Bronchial epithelial cell (primary cell): Measurements from ENCODE around the gene GSS. TPM values are rescaled to one million over a fixed set of nuclear protein-coding genes. Genes with fewer than 3 reads are reported as not detected.

Experiments used
- DNase-seq: peaks from one replicate; pipeline ENCODE4 v3.0.0-alpha.2; 2010; ENCODE audit warnings: low read depth
- FAIRE-seq: peaks from 2 replicates; lab custom pipeline; 2011; peaks lifted over from hg19 to GRCh38; lab: Jason Lieb, UNC
- H3K27me3 ChIP-seq: 2 replicates; pipeline ENCODE4 v1.5.1; 2011; ENCODE audit warnings: low read length; ENCODE audit not compliant: control insufficient read depth, insufficient read depth
- H3K36me3 ChIP-seq: 2 replicates; pipeline ENCODE4 v1.5.1; 2011; ENCODE audit warnings: low read length; ENCODE audit not compliant: control insufficient read depth, insufficient read depth
- H3K4me3 ChIP-seq: 2 replicates; pipeline ENCODE4 v1.5.1; 2011; ENCODE audit warnings: mild to moderate bottlenecking, low read depth, low read length, control low read depth
- total RNA-seq: library from RNA; depleted of rRNA; stranded (reverse); fragments of >200 nt; gene quantifications from 2 replicates; pipeline ENCODE4 v1.2.1, GENCODE V29; 2014
- TF ChIP-seq, protein P1 (sequence below): IDR thresholded peaks from 2 replicates; pipeline ENCODE4 v1.5.1; 2011; ENCODE audit warnings: mild to moderate bottlenecking, moderate library complexity, low read length, control low read depth, inconsistent platforms; ENCODE audit not compliant: insufficient read depth, severe bottlenecking

Gene GSS
- total RNA-seq, 1 donor from 2014 or later = 105 TPM

DNA sequence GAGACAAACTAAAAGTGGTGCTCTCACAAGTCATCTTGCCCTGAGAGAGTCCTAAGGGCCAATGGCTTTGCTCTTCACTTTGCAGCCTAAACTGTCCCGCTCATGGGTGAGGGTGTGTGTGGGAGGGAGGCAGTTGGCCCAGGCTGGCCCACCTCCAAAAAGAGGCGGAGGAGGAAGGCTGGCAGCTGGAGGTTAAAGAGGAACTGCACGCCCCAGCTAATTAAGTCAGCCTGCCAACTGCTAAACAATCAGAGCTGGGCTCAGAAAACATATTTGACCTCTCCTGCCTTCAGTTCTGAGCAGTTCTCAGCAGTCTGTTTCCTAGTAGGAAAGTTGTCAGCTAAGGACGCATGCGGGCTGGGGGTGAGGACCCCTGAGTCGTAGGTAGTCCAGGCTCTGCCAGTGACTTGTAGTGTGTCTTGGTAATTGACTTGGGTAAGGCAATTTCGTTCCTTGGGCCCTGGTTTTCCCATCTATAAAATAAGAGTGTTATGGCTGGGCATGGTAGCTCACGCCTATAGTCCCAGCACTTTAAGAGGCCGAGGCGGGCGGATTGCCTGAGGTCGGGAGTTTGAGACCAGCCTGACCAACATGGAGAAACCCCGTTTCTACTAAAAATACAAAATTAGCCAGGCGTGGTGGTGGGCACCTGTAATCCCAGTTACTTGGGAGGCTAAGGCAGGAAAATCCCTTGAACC is 17.0 kb downstream of the GSS start:
- DNase-seq (no peak), FAIRE-seq (no peak)
- Histone ChIP-seq H3K36me3 (peaks cover 30% of the 10 kb centered on the region), H3K4me3 (no peak overlapping the region), H3K27me3 (no peaks in the 10 kb centered on the region)
- TF ChIP-seq, protein P1, sequence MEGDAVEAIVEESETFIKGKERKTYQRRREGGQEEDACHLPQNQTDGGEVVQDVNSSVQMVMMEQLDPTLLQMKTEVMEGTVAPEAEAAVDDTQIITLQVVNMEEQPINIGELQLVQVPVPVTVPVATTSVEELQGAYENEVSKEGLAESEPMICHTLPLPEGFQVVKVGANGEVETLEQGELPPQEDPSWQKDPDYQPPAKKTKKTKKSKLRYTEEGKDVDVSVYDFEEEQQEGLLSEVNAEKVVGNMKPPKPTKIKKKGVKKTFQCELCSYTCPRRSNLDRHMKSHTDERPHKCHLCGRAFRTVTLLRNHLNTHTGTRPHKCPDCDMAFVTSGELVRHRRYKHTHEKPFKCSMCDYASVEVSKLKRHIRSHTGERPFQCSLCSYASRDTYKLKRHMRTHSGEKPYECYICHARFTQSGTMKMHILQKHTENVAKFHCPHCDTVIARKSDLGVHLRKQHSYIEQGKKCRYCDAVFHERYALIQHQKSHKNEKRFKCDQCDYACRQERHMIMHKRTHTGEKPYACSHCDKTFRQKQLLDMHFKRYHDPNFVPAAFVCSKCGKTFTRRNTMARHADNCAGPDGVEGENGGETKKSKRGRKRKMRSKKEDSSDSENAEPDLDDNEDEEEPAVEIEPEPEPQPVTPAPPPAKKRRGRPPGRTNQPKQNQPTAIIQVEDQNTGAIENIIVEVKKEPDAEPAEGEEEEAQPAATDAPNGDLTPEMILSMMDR = no peak

DNA sequence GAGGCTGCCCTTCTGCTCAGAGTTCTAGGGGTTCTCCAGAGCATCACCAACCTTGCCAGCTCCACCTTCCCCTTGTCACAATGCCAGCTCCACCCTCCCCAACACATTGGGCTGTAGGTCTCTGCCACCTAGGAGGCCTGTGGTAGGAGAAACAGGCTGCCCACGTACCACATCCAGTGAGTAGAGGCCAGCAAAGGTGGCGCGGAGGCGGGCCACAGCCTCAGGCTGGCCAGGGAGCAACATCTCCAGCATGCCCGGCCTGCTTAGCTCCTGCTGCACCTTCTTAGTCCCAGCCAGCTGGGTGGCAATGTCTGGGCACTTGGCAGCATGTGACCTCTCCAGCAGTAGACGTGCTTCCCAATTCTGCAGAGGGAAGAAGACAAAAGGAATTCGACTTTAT is 23.8 kb downstream of the GSS start:
- Histone ChIP-seq H3K27me3 (no peaks in the 10 kb centered on the region), H3K4me3 (no peak overlapping the region), H3K36me3 (peaks cover 26% of the 10 kb centered on the region)
- FAIRE-seq = no peak
- TF ChIP-seq, protein P1 = no peak
- no peak for DNase-seq

- TF ChIP-seq, protein P1 = no peak
- DNase-seq (no peak), FAIRE-seq (no peak)
- Histone ChIP-seq H3K4me3 (no peak overlapping the region), H3K36me3 (peaks cover 31% of the 10 kb centered on the region), H3K27me3 (no peaks in the 10 kb centered on the region)
Measured at GRCh38 chr20:34928411-34928810, 27.2 kb downstream of the GSS start.

GRCh38 chr20:34927736-34928135 is 27.9 kb downstream of the GSS start:
- DNase-seq = peak; percentile 78

DNA sequence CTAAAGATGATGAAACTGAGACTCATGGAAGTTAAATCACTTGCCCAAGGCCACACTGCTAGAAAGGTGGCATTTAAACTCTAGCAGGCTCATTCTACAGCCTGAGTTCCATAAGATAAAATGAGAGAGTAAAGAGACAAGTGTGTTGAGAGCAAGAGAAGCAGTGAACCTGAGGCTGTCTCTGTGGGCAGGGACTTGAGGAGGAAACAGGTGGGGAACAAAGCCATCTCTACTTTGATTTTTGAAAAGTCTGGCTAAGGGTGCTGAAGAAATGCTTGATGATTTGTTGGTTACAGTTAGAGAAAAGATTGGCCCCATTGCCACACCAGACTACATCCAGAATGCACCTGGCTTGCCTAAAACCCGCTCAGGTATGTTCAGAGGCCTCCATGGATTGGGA is 29.0 kb downstream of the GSS start:
- Histone ChIP-seq H3K4me3 (no peak overlapping the region), H3K36me3 (peaks cover 30% of the 10 kb centered on the region), H3K27me3 (no peaks in the 10 kb centered on the region)
- FAIRE-seq = no peak
- TF ChIP-seq, protein P1 = no peak
- no peak for DNase-seq

More at GRCh38 chr20:34927736-34928135, 27.9 kb downstream of the GSS start:
- no peak overlapping the region for H3K4me3 ChIP-seq
- peaks cover 30% of the 10 kb centered on the region for H3K36me3 ChIP-seq
- TF ChIP-seq, protein P1 = no peak
- H3K27me3 ChIP-seq = no peaks in the 10 kb centered on the region
- peak; percentile 36 for FAIRE-seq

DNA sequence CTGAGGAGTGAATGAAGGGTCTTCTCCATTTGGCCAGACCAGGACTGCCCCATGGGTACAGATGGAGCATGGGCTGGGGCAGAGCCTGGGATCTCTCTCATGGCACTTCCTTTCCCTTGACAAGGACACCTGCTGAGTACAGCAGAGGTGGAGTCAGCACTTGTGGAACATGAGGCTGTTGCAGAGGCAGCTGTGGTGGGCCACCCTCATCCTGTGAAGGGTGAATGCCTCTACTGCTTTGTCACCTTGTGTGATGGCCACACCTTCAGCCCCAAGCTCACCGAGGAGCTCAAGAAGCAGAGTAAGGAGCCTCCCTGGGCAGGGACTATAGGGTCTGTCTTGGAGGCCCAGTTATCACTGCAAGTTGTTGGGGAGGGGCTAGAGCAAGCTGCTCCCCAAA is 29.6 kb downstream of the GSS start:
- Histone ChIP-seq H3K36me3 (peaks cover 28% of the 10 kb centered on the region), H3K27me3 (no peaks in the 10 kb centered on the region), H3K4me3 (no peak overlapping the region)
- FAIRE-seq (no peak), DNase-seq (no peak)
- TF ChIP-seq, protein P1 = no peak
